NCI-H526 treated with DMSO at 0.1 percent for 48 hours (cell line): ENCODE data around the gene CASZ1.

Source experiments
- DNase-seq: peaks from one replicate; lab custom pipeline; 2025; lab: John Stamatoyannopoulos, UW

The CASZ1 gene

DNA sequence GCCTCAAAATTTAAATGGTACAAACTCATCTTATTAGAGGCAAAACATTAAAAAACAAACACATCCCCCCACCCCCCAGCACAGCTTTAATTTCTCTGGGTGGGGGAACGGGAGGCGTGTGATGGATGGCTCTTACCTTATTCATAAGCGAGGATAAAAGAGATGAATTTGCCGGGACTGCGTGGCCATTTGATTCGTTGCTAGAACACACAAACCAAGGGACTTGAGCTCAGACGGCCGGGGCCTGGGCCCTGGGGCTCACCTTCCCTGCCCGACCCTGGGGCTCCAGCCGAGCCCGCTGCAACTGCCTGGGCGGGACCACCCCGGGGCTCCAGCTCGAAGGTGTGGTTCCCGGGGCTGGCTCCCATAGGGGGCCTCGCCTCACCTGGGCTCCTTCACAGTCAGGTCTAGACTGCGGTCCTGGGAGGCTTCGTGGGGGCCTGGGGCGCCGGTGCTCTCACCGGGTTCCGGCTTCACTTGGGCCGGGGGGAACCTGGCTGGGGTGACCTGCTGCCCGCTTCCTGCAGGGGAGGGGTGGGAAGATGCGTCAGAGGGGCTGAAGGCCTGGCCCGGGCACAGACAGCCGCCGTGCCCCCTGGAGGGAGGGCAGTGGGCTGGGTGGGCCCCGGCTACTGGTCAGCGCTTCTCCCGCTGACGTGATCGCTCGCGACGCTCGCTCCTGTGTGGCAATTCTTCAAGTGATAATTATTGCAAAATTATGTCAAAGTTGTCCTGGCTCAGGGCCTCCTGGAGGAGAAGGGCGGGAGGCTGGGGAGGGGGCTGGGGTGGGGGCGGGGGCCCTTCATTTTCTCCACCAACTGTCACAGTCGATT is 145.7 kb downstream of the CASZ1 start:
- DNase-seq, result no peak

DNA sequence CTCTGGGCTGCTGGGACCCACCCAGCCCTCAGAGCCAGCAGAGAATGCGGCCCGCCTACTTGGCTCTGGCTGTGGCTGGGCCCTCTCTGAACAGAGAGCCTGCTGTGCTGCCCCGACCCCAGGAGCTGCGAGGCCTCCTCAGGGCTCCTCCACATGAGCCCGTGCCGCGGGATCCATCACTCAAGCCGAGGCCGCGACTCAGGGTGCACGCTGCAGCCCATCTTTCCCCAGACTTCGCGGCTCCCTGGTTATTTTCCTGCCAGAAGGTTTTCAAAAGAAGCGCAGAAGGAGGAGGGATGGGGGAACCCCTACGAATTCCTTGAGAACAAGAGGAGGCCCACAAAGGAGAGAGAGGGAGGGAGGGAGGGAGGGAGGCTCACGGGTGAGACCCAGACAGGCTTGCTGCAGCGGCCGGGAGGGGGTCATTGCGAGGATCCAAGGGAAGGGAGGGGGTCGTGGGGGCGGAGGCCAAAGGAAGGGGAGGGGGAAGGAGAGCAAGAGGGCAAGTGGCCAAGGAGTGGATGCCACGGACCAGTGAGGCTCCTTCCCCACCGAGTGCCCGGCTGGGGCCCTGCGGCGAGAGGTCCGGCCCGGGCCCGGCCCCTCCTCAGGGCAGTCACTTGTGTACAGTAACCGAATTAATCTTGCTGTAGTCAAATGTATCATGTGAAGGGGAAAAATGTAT is 146.8 kb downstream of the CASZ1 start:
- DNase-seq, result no peak

DNA sequence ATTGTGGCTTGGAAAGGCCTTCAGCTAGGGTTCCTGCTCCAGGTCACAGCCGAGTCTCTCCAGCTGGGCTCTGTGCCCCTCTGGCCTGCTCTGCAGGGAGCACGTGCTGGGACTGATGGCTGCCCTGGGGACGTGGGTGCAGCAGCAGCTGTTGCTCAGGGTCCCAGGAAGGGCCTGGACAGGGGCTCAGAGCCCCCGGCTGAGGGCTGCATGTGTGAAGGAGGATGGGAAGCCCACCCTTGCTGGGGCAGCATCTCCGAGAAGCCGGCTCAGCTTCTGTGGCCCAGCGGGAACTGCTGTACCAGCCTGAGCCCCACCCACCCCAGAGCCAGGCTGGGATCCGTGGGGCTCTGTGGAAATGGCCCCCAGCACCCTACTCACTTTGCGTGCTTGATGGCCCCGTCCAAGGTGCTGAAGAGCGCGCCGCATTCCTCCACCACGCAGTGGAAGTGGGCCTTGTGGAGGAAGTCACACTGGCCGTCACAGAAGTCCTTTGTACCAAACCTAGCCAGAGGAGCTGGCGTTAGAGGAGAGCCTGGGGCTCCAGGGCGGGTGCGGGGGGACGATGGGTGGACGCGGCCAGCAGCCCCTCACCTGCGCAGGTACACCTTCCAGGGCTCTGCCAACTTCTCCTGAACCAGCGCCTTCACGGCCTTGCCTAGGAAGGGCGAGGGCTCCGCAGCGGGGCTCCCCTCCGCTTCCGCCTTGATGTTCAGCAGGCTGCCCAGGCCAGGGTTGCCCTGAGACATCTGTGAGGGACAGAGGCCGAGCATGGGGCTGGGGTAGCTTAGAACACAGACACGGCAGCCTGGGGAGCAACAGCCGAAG is 147.5 kb downstream of the CASZ1 start:
- no peak for DNase-seq

DNA sequence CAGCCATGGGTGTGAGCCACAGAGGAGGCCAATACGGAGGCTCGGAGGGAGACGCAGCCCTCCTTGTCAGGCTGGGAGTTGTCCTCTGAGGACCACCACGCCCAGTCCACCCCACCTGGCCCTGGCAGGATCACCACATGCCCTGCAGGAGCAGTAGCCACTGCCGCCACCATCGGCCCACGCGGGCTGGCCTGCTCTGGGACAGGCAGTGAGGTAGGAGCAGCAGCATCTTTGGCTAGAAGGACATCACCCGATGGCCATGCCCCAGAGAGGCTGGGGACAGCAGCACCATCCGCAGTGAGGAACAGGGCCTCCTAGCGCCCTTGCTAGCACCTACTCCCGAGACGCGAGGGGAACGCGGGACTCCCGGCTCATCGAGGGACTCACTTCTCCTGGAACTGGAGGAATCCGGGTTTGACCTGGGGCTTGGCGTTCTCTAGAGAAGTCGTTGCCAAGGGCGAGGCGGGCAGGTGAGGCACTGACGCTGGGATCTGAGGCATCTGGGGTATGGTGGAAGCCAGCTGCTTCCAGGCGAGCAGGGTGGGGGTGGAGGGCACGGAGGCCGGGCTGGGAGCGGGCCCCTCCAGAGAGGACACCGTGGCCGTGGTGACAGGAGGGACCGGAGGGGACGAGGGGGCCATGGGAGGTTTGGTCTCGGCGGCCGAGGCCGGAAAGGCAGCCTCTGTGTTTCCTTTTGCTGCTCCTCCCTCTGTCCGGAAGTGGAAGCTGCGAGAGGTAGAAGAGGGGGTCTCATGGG is 148.9 kb downstream of the CASZ1 start:
- no peak for DNase-seq

DNA sequence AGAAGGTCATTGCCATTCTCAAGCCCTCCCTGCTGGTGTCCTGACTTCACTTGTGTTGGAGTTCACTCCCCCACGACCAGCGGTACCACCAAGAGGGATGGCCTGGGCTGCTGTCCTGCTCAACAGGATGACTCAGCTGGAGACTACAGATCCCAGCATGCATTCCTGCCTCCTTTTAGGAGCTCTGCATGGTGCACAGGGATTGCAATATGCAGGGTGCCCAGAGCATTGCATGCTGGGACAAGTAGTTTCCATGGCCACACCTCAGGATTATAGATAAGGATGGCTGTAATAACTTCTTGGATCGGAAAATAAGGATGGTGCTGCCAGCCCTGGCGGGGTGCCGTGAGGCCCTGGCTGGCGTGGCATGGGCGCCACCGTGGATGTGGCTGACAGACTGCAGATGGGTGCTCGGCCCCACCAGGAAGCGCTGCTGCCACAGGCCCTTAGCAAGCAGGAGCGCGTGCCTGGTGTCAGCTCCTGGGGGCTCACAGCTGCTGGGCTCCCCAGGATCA is 150.0 kb downstream of the CASZ1 start:
- no peak for DNase-seq

DNA sequence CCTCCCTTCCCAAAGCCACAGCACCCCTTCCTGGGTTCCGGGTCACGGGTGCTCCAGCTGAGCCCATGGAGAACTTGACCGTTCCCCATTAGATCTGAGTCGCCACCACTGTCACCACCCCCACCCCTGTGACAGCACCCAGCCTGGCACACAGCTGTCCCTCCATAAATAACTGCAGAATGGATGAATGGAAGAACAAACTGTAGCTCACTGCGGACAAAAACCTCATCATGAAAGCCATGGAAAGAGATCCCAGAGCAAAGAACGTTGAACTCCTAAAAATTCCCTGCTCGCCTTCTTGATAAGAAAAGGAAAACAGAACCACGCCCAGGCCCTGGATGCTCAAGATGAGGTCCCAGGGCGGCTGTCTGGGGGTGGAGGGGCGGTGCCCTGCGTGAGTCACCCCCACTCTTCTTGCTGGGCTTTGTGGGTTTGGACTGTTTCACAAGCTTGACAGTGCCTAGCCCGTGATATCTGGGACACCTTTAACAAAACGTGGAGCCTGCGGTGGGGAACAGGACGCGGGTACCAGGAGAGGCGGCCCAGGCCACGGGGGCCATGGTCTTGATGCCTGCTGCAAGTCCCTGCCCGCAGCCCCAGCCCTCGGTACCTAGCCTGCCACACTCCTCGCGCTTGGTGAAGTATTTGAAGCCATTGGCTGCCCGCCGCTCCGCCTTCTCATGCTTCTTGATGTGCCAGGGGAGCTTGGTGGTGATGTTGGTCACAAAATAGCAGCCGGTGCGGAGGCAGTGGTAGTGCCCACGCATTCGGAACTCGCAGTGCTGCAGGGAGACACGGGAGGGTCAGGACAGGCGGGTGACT is 151.9 kb downstream of the CASZ1 start:
- DNase-seq, result no peak

DNA sequence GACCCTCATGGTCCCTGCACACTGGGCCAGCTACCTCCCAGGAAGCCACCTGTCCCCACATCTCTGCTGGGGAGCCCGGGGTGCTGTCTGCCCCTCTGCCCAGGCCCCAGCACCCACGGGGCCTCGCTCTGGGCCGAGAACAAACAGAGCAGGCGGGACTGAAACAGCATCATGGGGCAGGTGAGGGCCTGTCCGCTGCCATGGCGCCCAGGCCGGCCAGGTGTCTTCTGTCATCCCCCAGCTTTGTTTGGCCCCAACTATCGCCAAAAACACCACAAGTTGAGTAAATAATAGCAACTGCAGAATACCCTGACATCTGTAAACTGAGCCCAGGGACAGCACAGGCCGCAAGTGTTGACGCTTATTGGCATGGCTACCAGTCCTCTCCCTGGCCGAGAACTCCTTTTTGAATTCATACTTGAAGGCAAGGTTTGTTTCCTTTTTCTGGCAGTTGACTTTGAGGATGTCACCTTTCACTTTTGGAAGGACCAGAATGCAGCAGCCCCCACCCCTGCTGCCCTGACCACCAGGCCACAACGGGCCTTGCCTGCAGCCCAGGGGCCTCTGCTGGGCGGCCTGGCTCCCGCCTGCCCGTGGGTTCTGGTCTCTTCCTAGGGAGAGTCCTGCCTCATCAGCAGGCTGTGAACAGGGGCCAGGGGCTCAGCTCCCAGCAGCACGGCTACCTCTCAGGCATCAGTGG is 152.7 kb downstream of the CASZ1 start:
- no peak for DNase-seq

DNA sequence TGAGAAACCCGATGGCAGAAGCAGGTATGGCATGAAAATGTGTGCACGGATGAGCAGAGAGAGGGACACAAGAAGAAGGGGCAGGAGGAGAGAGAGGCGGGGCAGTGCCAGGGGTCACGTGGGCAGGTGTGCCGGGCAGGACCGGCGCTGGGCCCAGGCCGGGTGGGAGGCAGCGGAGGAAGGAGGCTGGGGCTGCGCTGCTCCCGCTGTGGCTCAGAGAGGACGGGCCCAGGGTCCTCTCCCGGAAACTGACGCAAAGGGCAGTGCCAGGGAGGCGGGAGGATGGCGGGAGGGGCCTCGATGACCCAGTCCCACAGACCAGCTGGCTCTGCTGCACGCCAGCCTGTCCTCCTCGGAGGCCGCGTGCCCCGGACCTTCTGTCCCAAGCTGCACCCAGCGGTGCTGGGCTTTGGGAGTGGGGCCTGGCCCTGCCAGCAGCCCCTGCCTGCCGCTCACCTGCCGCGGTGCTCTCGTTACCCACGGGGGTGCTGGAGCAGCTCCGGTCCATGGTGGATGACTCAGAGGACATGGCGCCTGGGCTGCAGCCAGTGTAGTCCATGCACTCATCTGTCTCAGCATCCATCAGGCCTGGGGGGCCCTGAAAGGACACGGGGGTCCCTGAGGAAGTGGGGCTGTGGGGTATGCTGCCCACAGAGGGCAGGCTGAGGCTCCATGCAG is 153.9 kb downstream of the CASZ1 start:
- no peak for DNase-seq

DNA sequence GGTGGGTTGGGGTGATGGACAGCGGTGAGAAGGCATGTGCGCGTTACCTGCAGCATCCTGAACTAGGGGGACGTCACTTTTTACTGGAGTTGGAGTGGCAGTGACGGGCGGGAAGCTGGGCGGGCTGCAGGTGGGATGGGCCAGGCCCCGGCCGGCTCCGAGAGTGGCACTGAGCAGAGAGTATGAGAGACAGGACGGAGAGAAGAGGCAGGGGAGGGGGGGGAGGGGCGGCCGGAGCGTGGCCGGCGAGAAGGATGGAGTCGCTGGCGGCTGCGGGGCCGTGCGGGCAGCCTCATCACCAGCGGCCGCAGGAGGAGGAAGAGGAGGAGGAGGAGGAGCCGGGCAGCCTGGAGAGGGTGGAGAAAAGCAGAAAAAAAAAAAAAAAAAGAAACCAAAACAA is 154.5 kb downstream of the CASZ1 start:
- DNase-seq, result no peak

DNA sequence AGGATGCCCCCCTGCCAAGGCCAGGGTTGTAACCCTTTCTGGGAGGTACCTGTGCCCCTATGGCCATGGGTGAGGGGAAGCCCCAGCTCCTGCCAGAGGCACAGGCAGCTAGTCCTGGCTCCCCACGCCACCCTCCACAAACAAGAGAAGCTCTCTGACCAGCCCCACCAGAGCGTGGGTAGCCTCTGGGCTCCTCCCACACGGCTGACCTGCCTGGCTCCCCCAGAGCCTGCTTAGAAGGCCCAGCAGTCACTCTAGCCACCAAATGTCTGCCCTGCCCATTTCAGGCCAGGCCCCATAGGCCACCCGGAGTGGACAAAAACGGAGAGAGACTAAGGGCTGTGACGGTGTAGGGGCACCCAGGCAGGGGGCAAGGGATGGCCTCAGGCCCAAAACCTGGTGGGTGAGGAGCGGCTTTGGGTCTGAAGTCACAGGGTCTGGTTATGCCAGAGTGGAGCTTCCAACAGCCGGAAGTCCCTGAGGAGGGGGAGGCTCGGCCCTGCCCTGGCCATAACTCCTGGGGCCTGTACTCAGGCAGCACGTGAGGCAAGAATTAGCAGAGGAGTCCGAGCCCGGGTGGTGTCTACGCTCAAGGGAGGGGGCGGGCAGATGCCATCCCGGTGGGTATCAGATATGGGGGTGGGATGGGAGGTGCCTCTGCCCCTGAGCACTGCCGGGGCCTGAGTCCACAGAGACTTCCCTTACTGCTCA is 155.4 kb downstream of the CASZ1 start:
- no peak for DNase-seq

DNA sequence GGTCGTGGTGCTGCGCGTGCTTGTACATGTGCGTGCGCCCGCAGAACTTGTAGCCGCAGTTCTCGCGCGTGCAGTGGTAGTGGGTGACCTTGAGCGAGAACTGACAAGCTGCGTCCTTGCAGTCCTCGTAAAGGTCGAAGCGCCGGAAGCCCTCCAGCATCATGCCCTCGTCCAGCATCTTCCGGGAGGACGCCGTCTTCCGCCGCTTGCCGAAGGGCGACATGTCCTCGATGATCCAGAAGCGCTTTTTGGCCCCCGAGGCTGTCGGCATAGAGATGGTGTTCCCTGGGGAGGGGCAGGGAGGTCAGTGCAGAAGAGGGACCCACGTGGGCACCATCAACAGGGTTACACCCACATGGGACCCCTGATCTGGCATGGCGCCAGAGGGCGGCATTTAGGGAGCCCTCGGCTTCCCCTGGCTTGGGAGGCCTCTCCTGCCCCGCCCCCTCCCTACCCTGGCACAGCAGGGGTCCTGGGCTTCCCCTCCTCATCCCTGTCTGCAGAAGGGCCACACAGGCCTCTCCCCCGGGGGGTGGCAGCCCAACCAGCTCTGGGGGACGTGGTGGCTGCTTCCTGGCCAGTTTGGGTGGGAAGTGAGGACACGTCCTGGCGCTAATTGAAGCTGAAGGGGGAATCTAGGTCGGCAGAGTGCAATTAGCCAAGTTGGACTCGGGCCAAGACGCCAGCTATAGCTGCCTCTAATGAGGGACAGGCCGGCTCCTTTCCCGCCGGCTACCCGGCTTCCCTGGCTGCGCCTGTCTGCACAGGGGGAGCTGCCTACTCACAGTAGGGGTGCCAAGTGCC is 156.5 kb downstream of the CASZ1 start:
- no peak for DNase-seq

DNA sequence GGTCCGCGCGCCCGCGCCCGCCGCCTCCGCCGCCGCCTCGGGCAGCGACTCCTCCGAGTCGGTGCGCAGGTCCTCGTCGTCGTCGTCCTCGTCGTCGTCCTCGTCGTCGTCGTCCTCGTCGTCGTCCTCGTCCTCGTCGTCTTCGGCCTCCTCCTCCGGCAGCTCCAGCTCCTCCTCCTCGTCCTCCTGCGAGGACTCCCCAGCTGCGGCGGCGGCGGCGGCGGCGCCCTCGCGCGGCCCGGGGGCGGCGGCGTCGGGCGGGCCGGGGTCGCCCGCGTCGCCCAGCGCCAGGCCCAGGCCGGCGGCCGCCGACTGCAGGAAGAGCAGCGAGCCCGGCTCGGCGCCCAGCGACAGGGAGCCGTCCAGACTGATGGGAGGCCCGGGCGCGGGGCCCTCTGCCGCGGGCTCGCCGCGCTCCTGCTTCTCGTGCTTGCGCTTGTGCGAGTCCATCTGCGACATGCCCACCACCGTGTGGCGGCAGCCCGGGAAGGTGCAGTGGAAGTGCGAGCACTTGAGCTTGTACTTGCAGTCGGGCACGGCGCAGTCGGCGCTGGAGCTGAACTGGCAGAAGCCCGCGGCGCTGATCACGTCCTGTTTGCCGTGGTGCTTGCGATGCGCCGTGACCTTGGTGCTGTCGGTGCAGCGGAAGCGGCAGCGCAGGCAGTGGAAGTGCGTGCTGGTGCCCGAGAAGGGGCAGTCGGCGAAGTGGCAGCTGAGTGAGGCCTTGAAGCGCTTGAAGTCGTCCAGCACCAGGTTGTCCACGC is 157.3 kb downstream of the CASZ1 start:
- DNase-seq, result no peak

DNA sequence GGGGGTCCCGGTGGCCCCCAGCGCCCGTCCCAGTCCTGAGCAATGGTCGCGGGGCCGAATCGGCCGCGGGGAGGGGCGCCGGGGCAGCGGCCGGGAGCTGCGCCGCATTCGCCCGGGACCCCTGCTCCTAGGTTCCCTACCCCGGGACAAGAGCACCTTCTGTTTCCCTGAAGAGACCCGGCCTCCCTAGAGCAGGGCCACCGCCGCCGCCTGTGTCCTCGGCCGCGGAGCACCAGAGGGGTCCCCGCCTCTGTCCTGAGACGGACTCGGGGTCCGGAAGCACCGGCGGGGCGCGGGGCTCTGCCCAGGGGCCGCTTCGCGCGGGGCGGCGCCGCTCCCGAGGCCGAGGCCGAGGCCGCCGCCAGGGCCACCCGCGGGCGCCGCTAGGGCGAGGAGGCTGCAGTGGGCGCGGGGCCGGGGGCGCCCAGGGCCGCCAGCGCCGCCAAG is 157.9 kb downstream of the CASZ1 start:
- no peak for DNase-seq

DNA sequence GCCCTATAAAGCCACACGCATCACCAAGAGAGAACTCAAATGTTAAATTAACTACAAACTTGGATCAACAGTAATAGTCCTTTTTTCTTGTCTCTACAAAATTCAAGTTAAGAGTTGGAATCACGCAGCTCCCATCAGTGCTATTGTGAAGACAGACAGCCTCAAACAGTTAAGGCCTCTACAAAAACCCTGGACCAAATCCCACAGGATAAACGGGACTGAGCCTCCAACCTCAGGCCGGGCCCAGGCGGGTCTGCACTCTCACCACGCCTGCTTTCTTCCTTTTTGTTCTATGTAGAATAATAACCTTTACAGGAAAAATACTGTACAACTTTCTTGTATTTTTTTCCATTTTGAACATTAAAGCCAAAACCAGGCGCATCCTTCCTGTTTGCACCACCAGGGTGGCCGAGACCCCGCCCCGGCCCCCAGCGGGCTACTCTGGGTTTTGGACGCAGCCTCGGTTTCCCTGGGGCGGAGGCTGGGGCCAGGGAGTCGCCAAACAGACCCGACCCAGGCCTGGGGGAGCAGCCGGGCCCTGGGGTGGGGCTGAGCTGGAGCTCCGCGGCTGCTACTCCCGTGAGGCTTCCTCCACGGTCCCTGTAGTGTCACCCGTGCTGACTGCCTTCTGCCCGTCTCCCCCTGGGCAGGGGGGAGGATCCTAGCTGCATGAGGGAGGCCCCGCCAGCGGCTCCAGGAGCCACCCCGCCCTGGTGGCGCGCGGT is 158.4 kb downstream of the CASZ1 start:
- no peak for DNase-seq

DNA sequence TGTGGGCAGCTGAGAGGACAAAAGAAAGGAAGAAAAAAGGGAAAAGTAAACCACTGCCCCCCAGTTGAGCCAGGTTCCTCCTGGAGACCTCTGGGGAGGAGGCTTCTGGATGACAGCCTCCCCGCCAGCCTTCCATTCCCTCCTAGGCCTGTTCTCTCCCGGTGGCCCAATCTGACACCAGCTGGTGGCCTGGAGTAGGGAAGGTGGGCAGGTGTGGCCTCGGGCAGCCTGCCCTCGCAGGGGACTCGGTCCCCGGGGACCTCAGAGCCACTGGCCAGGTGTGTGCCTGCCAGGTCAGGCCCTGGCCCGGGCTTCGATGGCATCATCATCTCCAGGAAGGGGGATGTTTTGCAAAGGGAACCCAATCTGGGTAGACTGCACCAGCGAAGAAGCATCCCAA is 159.0 kb downstream of the CASZ1 start:
- no peak for DNase-seq

DNA sequence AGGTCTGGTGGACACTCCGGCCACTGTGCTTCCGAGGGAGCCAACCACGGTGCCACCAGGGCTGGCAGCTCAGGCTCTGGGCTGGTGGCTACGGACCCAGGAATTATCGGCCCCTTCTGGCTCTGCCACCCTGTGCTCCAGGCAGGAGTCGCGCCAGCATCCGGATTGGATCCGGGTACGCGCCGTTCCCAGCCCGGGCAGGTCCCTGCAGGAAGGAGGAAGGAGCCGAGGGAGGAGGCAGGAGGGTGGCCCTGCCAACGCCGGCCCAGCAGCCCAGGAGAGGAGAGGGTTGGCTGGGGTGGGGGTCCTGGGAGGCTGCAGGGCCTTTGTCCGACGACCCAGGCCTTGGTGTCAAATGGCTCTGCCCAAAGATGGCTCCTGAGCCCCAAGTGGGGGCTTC is 160.5 kb downstream of the CASZ1 start:
- DNase-seq, result no peak
